Measurements from ENCODE around the gene NUP210.

The NUP210 gene

DNA sequence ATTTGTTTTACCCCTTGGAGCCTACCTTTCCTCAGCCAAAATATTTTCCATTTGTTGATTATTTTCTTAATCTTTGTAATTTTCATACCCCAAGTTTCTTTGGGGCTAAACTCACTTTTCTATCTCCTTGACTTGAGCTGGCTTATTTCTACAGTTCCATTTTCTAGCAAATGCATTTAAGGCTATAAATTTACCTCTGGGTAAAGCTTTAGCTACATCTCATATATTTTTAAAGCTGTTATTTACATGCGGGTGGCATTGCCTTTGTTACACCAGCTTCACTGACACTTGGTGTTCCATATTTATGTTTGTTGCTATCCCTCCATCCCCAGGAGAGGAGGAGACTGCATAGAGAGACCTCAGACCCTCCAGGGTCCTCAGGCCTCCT lies 136.3 kb downstream of the NUP210 start:
- no peak for DNase-seq
- H2BK120ac ChIP-seq (ENCODE audit: low read depth, low read length): no peak overlapping the region

DNA sequence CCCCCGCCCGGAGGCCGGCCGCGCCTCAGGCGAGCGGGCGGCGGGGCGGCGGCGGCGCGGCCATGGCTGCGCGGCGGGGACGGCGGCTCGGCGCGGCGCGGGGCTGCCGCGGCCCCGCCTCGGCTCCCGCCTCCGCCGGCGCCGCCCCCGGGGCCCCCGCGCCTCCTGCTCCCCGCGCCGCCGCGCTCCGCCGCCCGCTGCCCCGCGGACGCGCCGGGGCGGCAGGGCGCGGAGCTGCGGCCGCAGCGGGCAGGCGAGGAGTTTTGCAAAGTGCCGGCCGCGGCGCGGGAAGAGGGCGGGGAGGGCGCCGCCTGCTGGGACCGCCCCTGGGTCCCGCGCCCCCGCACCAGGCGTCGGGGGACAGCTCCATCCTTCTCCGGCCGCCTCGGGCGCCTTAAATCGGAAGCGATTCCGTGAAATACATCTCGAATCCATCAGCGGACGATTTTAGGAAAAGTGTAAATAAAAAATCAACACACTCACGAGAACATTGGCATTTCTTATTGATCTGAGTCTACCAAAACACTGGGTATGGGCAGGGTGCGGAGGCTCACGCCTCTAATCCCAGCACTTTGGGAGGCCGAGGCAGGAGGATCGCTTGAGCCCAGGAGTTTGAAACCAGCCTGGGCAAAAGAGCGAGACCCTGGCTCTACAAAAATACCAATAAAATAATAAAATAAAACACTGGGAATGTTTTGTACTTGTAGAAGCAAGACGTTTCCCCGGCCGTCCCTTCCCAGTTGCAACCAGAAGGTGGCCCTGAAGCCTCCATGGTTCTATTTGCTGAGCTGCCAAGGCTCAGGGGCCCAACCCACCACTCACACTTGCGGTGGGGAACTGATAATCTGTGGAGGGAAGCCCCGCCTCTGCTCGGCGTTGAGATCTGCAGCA lies 136.9 kb downstream of the NUP210 start:
- peak overlapping the region; percentile 78 for H3K56ac ChIP-seq (ENCODE audit: low read length)
- DNase-seq: peak; percentile 87
- no CpG with 5 or more reads among the region's 93 CpGs for WGBS (ENCODE audit: extremely low coverage, insufficient coverage, low lambda C conversion rate)
- no peak overlapping the region for H4K8ac ChIP-seq (ENCODE audit: low read depth, low read length)
- no peak overlapping the region for H3K27ac ChIP-seq (ENCODE audit: low read depth, low read length)
- H3K9ac ChIP-seq (ENCODE audit: low read length): no peak overlapping the region
- H3K79me2 ChIP-seq (ENCODE audit: control insufficient read depth, insufficient read depth, low read length): no peaks in the 10 kb centered on the region
- H4K5ac ChIP-seq (ENCODE audit: low read length): no peak overlapping the region
- no peak overlapping the region for H3K4me3 ChIP-seq (ENCODE audit: low read length)
- H2BK15ac ChIP-seq (replicated peaks; ENCODE audit: low read depth): no peak overlapping the region
- H3K4me2 ChIP-seq (ENCODE audit: low read length): peak overlapping the region; percentile 41
- no peaks in the 10 kb centered on the region for H3K27me3 ChIP-seq (ENCODE audit: insufficient read depth, low read length, poor library complexity)
- no peak overlapping the region for H3K23ac ChIP-seq (ENCODE audit: low read length)
- no peaks in the 10 kb centered on the region for H3K4me1 ChIP-seq (ENCODE audit: control insufficient read depth, low read depth, low read length)
- H2BK120ac ChIP-seq (ENCODE audit: low read depth, low read length): no peak overlapping the region
- H2AK5ac ChIP-seq (ENCODE audit: low read length): no peak overlapping the region
- no peak overlapping the region for H2BK5ac ChIP-seq (ENCODE audit: low read length)
- H3K36me3 ChIP-seq (ENCODE audit: control insufficient read depth, insufficient read depth, low read length): no peaks in the 10 kb centered on the region
- no peak overlapping the region for H3K18ac ChIP-seq (ENCODE audit: low read length)
- H3K79me1 ChIP-seq (ENCODE audit: low read length): no peaks in the 10 kb centered on the region
- no peak overlapping the region for H3K4ac ChIP-seq (ENCODE audit: low read depth, low read length)

More for the DNA sequence above, 136.3 kb downstream of the NUP210 start:
- no peaks in the 10 kb centered on the region for H3K27me3 ChIP-seq (ENCODE audit: insufficient read depth, low read length, poor library complexity)
- peak overlapping the region; percentile 17 for H3K4me3 ChIP-seq (ENCODE audit: low read length)
- H3K27ac ChIP-seq (ENCODE audit: low read depth, low read length): no peak overlapping the region
- no peaks in the 10 kb centered on the region for H3K79me2 ChIP-seq (ENCODE audit: control insufficient read depth, insufficient read depth, low read length)
- H2BK15ac ChIP-seq (replicated peaks; ENCODE audit: low read depth): no peak overlapping the region
- H4K8ac ChIP-seq (ENCODE audit: low read depth, low read length): no peak overlapping the region
- no peak overlapping the region for H3K9ac ChIP-seq (ENCODE audit: low read length)
- no peak overlapping the region for H2AK5ac ChIP-seq (ENCODE audit: low read length)
- no peak overlapping the region for H3K23ac ChIP-seq (ENCODE audit: low read length)
- no peak overlapping the region for H3K4me2 ChIP-seq (ENCODE audit: low read length)
- H3K18ac ChIP-seq (ENCODE audit: low read length): no peak overlapping the region
- H2BK5ac ChIP-seq (ENCODE audit: low read length): no peak overlapping the region
- H3K4ac ChIP-seq (ENCODE audit: low read depth, low read length): no peak overlapping the region
- H4K5ac ChIP-seq (ENCODE audit: low read length): no peak overlapping the region
- H3K79me1 ChIP-seq (ENCODE audit: low read length): no peaks in the 10 kb centered on the region
- H3K36me3 ChIP-seq (ENCODE audit: control insufficient read depth, insufficient read depth, low read length): no peaks in the 10 kb centered on the region
- no peak overlapping the region for H3K56ac ChIP-seq (ENCODE audit: low read length)
- no peaks in the 10 kb centered on the region for H3K4me1 ChIP-seq (ENCODE audit: control insufficient read depth, low read depth, low read length)
- WGBS (ENCODE audit: extremely low coverage, insufficient coverage, low lambda C conversion rate): no CpG with 5 or more reads among the region's 1 CpG

DNA sequence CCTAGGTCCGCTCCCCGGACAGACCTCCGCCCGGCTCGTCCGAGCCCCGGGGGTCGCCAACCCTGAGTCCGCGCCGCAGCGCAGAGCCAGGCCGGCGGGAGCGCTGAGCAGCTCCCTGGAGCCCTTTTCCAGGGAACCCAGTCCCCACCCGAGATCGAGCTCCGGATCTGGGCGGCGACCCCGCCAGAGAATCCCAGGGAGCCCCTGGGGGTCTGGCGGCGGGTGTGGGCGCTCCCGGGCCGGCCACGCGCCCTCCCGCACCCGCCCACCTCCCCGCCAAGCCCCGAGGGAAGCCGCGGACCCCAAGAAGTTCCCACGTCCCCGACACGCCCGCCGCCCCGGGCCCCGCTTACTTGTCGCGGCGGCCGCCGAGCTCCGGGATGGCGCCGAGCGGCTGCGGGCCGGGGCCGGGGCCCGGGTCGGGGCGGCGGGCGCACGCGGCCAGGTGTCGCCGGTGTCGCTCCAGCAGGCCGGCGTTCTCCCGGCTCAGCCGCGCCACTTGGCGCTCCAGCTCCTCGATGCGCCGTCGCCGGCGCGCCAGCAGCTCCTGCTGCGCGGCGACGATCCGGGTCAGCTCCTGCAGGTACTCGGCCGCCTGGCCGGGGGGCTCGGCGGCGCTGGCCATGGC lies 137.7 kb downstream of the NUP210 start:
- Histone ChIP-seq H3K56ac (ENCODE audit: low read length) (peak overlapping the region; percentile 78), H3K79me2 (ENCODE audit: control insufficient read depth, insufficient read depth, low read length) (no peaks in the 10 kb centered on the region), H3K27me3 (ENCODE audit: insufficient read depth, low read length, poor library complexity) (no peaks in the 10 kb centered on the region), H4K5ac (ENCODE audit: low read length) (no peak overlapping the region), H3K9ac (ENCODE audit: low read length) (peak overlapping the region; percentile 65), H3K18ac (ENCODE audit: low read length) (peak overlapping the region; percentile 40), H3K4ac (ENCODE audit: low read depth, low read length) (no peak overlapping the region), H3K27ac (ENCODE audit: low read depth, low read length) (no peak overlapping the region), H2BK120ac (ENCODE audit: low read depth, low read length) (no peak overlapping the region), H3K4me3 (ENCODE audit: low read length) (peak overlapping the region; percentile 38), H2BK5ac (ENCODE audit: low read length) (no peak overlapping the region), H3K23ac (ENCODE audit: low read length) (no peak overlapping the region), H3K4me1 (ENCODE audit: control insufficient read depth, low read depth, low read length) (no peaks in the 10 kb centered on the region), H3K36me3 (ENCODE audit: control insufficient read depth, insufficient read depth, low read length) (no peaks in the 10 kb centered on the region), H2BK15ac (replicated peaks; ENCODE audit: low read depth) (no peak overlapping the region), H3K4me2 (ENCODE audit: low read length) (peak overlapping the region; percentile 41), H4K8ac (ENCODE audit: low read depth, low read length) (no peak overlapping the region), H3K79me1 (ENCODE audit: low read length) (no peaks in the 10 kb centered on the region), H2AK5ac (ENCODE audit: low read length) (no peak overlapping the region)
- no CpG with 5 or more reads among the region's 87 CpGs for WGBS (ENCODE audit: extremely low coverage, insufficient coverage, low lambda C conversion rate)
- peak; percentile 47 for DNase-seq

DNA sequence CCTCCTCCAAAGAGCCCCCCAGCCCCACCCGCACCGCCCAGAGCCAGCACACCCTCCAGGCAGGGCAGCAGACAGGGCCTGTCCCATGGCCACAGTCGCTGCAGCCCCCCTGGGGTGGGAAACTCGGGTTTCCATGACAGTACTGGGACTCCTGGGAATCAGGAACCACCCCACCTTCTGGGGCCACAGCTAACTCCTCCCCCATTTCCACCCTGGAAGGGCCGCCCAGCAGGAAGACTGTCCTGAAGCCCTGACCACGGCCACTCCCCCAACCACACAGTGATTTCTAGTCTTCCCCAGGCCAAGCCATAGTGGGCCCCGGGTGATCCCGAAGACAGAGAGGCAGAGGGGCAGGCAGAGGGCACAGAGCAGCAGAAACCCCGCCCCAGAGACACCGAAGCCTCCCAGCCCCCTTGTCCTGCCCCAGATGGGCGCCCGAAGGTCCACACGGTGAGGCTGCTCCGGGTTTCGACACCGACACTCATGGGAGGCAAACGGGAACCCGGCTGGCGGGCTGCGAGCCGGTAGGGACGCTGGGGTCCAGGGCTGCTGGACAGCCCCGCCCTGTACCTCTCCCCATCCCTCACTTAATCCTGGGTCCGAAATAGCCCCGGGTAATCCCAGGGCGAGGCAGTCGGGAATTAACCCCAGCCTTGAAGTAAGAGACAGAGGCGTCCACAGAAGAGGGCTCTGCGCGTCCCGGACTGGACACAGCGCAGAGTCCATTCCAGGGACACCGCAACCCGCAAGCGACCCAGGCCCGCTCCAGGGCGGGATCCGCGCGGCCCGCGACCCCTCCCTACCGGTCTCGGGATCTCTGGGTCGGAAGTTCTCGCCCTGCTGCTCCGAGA lies 138.4 kb downstream of the NUP210 start:
- H3K79me1 ChIP-seq (ENCODE audit: low read length): no peaks in the 10 kb centered on the region
- H3K79me2 ChIP-seq (ENCODE audit: control insufficient read depth, insufficient read depth, low read length): no peaks in the 10 kb centered on the region
- no CpG with 5 or more reads among the region's 47 CpGs for WGBS (ENCODE audit: extremely low coverage, insufficient coverage, low lambda C conversion rate)
- H3K56ac ChIP-seq (ENCODE audit: low read length): peak overlapping the region; percentile 78
- no peak overlapping the region for H3K4ac ChIP-seq (ENCODE audit: low read depth, low read length)
- no peak overlapping the region for H4K5ac ChIP-seq (ENCODE audit: low read length)
- H3K27me3 ChIP-seq (ENCODE audit: insufficient read depth, low read length, poor library complexity): no peaks in the 10 kb centered on the region
- H4K8ac ChIP-seq (ENCODE audit: low read depth, low read length): no peak overlapping the region
- H3K9ac ChIP-seq (ENCODE audit: low read length): peak overlapping the region; percentile 65
- no peak overlapping the region for H2BK120ac ChIP-seq (ENCODE audit: low read depth, low read length)
- no peaks in the 10 kb centered on the region for H3K4me1 ChIP-seq (ENCODE audit: control insufficient read depth, low read depth, low read length)
- H2BK15ac ChIP-seq (replicated peaks; ENCODE audit: low read depth): no peak overlapping the region
- H3K36me3 ChIP-seq (ENCODE audit: control insufficient read depth, insufficient read depth, low read length): no peaks in the 10 kb centered on the region
- no peak overlapping the region for H2BK5ac ChIP-seq (ENCODE audit: low read length)
- H3K4me2 ChIP-seq (ENCODE audit: low read length): peak overlapping the region; percentile 41
- no peak overlapping the region for H3K27ac ChIP-seq (ENCODE audit: low read depth, low read length)
- H3K4me3 ChIP-seq (ENCODE audit: low read length): peak overlapping the region; percentile 34
- H3K18ac ChIP-seq (ENCODE audit: low read length): peak overlapping the region; percentile 40
- H3K23ac ChIP-seq (ENCODE audit: low read length): no peak overlapping the region
- peak; percentile 48 for DNase-seq
- H2AK5ac ChIP-seq (ENCODE audit: low read length): no peak overlapping the region

DNA sequence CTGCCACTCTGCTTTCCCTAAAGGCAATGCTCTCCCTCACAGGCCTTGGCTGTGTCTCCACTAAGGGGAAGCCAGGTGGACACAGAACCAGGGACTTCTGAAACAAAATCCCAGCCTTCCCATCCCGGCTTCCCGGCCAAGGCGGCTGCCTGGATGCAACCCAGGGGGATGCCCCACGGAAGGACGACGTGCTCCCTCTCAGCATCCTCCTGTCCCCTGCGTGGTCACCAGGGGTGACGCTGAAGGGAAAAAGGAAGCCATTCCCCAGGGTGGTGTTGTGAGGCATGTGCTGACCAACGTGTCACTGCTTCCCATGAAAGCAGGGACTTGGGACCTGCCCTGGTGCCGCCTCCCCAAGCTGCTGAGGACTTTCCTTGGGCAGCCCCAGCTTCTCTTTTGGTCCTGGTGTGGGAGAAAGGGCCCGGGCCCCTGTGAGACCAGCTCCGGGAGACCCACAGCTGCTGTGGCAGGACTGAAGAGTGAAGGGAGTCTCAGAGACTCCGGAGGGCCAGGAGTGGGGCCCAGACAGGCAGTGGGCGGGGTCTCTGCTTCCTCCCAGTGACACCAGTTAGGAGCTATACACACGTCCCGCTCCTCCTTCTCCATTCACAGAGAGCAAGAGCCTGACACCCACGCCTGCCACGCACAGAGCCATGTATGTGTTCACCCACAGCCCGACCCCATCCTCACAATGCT lies 139.2 kb downstream of the NUP210 start:
- Histone ChIP-seq H2BK120ac (ENCODE audit: low read depth, low read length) (no peak overlapping the region), H3K36me3 (ENCODE audit: control insufficient read depth, insufficient read depth, low read length) (no peaks in the 10 kb centered on the region), H3K4me3 (ENCODE audit: low read length) (no peak overlapping the region), H3K18ac (ENCODE audit: low read length) (no peak overlapping the region), H2BK15ac (replicated peaks; ENCODE audit: low read depth) (no peak overlapping the region), H3K23ac (ENCODE audit: low read length) (no peak overlapping the region), H3K4ac (ENCODE audit: low read depth, low read length) (no peak overlapping the region), H4K8ac (ENCODE audit: low read depth, low read length) (no peak overlapping the region), H2BK5ac (ENCODE audit: low read length) (no peak overlapping the region), H3K27me3 (ENCODE audit: insufficient read depth, low read length, poor library complexity) (no peaks in the 10 kb centered on the region), H4K5ac (ENCODE audit: low read length) (no peak overlapping the region), H2AK5ac (ENCODE audit: low read length) (no peak overlapping the region), H3K4me2 (ENCODE audit: low read length) (no peak overlapping the region), H3K27ac (ENCODE audit: low read depth, low read length) (no peak overlapping the region), H3K79me1 (ENCODE audit: low read length) (no peaks in the 10 kb centered on the region), H3K79me2 (ENCODE audit: control insufficient read depth, insufficient read depth, low read length) (no peaks in the 10 kb centered on the region), H3K9ac (ENCODE audit: low read length) (no peak overlapping the region), H3K4me1 (ENCODE audit: control insufficient read depth, low read depth, low read length) (no peaks in the 10 kb centered on the region), H3K56ac (ENCODE audit: low read length) (peak overlapping the region; percentile 2)
- peak; percentile 40 for DNase-seq
- WGBS (ENCODE audit: extremely low coverage, insufficient coverage, low lambda C conversion rate): no CpG with 5 or more reads among the region's 19 CpGs
